Spleen (tissue), 11 donors: ENCODE results near the gene MALT1. TPM values are rescaled to one million over a fixed set of nuclear protein-coding genes. Genes with fewer than 3 reads are reported as not detected.

Experiments
- DNase-seq: peaks from one replicate; pipeline ENCODE4 v3.0.0-alpha.2; 2020
- H3K27ac ChIP-seq, 8 donors: fragments of 200-600 bp; sonication (generic) in 7 of 8; 1 replicate in 4 of 8; 2 replicates in 4 of 8; pipeline versions ENCODE4 v1.5.0 to v1.8.0; 2016 to 2021; ENCODE audit warnings: inconsistent platforms in 4 of 8, mild to moderate bottlenecking in 4 of 8, moderate library complexity in 1 of 8
- H3K27me3 ChIP-seq, 7 donors: fragments of 200-600 bp; sonication (generic) in 6 of 7; replicated peaks in 1 of 7; 1 replicate in 4 of 7; 2 replicates in 3 of 7; pipeline versions ENCODE4 v1.5.0 to v1.8.0; 2016 to 2021; ENCODE audit warnings: inconsistent platforms in 3 of 7, mild to moderate bottlenecking in 1 of 7
- H3K36me3 ChIP-seq, 6 donors: fragments of 200-600 bp; sonication (generic) in 5 of 6; 1 replicate in 4 of 6; 2 replicates in 2 of 6; pipeline versions ENCODE4 v1.5.0 to v1.8.0; 2016 to 2021; ENCODE audit warnings: inconsistent platforms in 2 of 6
- H3K4me1 ChIP-seq, 6 donors: fragments of 200-600 bp; sonication (generic) in 5 of 6; 1 replicate in 3 of 6; 2 replicates in 3 of 6; pipeline versions ENCODE4 v1.5.0 to v1.8.0; 2016 to 2021; ENCODE audit warnings: inconsistent platforms in 3 of 6
- H3K4me3 ChIP-seq, 8 donors: fragments of 200-600 bp; sonication (generic) in 7 of 8; 1 replicate in 4 of 8; 2 replicates in 4 of 8; pipeline versions ENCODE4 v1.5.0 to v1.8.0; 2016 to 2021; ENCODE audit warnings: inconsistent platforms in 4 of 8, mild to moderate bottlenecking in 4 of 8, moderate library complexity in 2 of 8
- H3K9me3 ChIP-seq, 8 donors: fragments of 200-600 bp; sonication (generic) in 7 of 8; 1 replicate in 4 of 8; 2 replicates in 4 of 8; pipeline versions ENCODE4 v1.5.0 to v1.8.0; 2016 to 2021; ENCODE audit warnings: inconsistent platforms in 4 of 8
- CTCF ChIP-seq, 11 experiments: fragments of 200-600 bp in 7 of 11; fragments of 450-650 bp in 4 of 11; sonication (generic) in 4 of 11; IDR thresholded peaks in 8 of 11; conservative IDR thresholded peaks in 3 of 11; 1 replicate in 7 of 11; 2 replicates in 4 of 11; pipeline versions ENCODE4 v1.4.0 to v1.8.0; 2016 to 2021; ENCODE audit warnings: antibody characterized with exemption in 11 of 11, inconsistent platforms in 4 of 11, mild to moderate bottlenecking in 1 of 11
- POLR2A ChIP-seq, 3 donors: fragments of 450-650 bp; IDR thresholded peaks; one replicate each; pipeline ENCODE4 v1.5.1; 2017; ENCODE audit warnings: antibody characterized with exemption in 3 of 3, mild to moderate bottlenecking in 1 of 3
- POLR2AphosphoS5 ChIP-seq, 3 donors: sonication (generic); formaldehyde crosslinking; IDR thresholded peaks; one replicate each; pipeline ENCODE4 v1.5.1; 2017; ENCODE audit warnings: antibody characterized with exemption in 3 of 3
- WGBS, 5 donors: extraction: QIAGEN DNeasy Blood & Tissue Kit in 3 of 5; methylation state at CpG; one replicate each; pipeline versions ENCODE4 v1.1.5 to v1.1.7; 2013 to 2018; 5-methylcytosine and 5-hydroxymethylcytosine counted together
- intact Hi-C: fragments of 100-400 bp; cut with DNase I; formaldehyde crosslinking; loops from one replicate; pipeline ENCODE4 v1.15.0; 2023; ENCODE audit warnings: low total_unique reads
- polyA plus RNA-seq, 3 donors: library from polyadenylated mRNA; stranded (reverse); fragments of 200-250 nt; gene quantifications; one replicate each; pipeline ENCODE4 v1.2.1, GENCODE V29; 2013
- total RNA-seq, 7 donors: library from RNA; depleted of rRNA in 3 of 7; stranded (reverse); fragments of >200 nt in 3 of 7; fragmentation: NEBNext Ultra II Directional in 4 of 7; extraction: Animal tissue kit (Norgen Biotek cat#: 25700) in 4 of 7; gene quantifications; one replicate each; pipeline versions ENCODE4 v1.1.0 to v1.2.1, GENCODE V29; 2016 to 2021
- donor health status: healthy with polysubstance abuse.
- donor health status: DM: no; HTN: no; CAD: no; lungs with moderate emphysema.
- donor health status: DM: no; HTN: no; CAD: no.
- donor health status: Bipolar disorder and iron deficiency.
- donor health status: healthy.
- donor health status: DM: no; HTN: no; CAD: no.
- donor health status: DM: yes; HTN: yes; CAD: no.

The MALT1 gene
- total and polyA plus RNA-seq, 10 donors: 13.3 to 59.6 (median 50.1) TPM

- peaks cover 0 to 12% (median 0%) of the 10 kb centered on the region in 6 donors for H3K36me3 ChIP-seq
- H3K27ac ChIP-seq: no peak overlapping the region
- no peak overlapping the region for H3K4me3 ChIP-seq
- intact Hi-C loops: no loop called here
- peaks cover 15 to 89% (median 37%) of the 10 kb centered on the region in 6 donors for H3K4me1 ChIP-seq
- no peaks in the 10 kb centered on the region for H3K27me3 ChIP-seq
- H3K9me3 ChIP-seq: no peaks in the 10 kb centered on the region
- DNase-seq: no peak
- TF ChIP-seq POLR2A (IDR thresholded peaks at IDR 0.05) (no peak), CTCF (IDR thresholded peaks at IDR 0.05 in 8 of 11, conservative IDR thresholded peaks at IDR 0.05 in 3 of 11) (no peak), POLR2AphosphoS5 (IDR thresholded peaks at IDR 0.05) (no peak)
- WGBS, 5 donors: 88 to 96% (median 94%) methylated on average over 1 of the region's 1 CpG
Observed at GRCh38 chr18:58676270-58676669, 5.0 kb downstream of the MALT1 start.

- intact Hi-C loops: no loop called here
- no peaks in the 10 kb centered on the region for H3K27me3 ChIP-seq
- H3K4me3 ChIP-seq: no peak overlapping the region
- TF ChIP-seq CTCF (IDR thresholded peaks at IDR 0.05 in 8 of 11, conservative IDR thresholded peaks at IDR 0.05 in 3 of 11): no peak
- peak in 1 of 3 donors; percentile 75 for TF ChIP-seq POLR2AphosphoS5 (IDR thresholded peaks at IDR 0.05)
- peaks cover 0 to 67% (median 15%) of the 10 kb centered on the region in 6 donors for H3K36me3 ChIP-seq
- H3K27ac ChIP-seq: peak overlapping the region in 5 of 8 donors; percentile 4 to 56 (median 22)
- H3K9me3 ChIP-seq: no peaks in the 10 kb centered on the region
- no peak for DNase-seq
- 70 to 82% (median 76%) methylated on average over 5 of the region's 5 CpGs for WGBS, 5 donors
- peaks cover 0 to 73% (median 15%) of the 10 kb centered on the region in 6 donors for H3K4me1 ChIP-seq
Observed at GRCh38 chr18:58682429-58683069, 11.3 kb downstream of the MALT1 start.

DNA sequence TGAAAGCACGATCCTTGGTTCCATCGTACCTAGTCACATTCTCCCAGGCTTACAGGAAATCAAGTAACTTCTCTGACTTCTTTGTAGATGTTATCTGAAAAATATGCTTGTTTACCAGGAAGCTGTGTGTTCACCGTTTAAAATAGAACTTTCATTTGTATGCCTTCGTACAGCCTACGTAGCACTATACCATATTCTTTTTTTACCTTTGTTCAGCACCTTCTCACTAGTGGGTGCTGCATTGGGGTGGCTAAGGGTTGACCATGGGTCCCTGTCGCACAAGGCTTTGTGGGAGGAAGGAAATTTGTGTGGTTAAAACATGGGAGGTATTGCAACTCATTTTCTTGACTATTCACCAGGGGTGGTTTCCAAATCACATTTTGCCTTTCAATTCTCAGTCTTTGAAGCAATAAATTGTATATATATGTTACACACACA, 16.6 kb downstream of the MALT1 start:
- H3K27me3 ChIP-seq: no peaks in the 10 kb centered on the region
- no peak for DNase-seq
- peak overlapping the region in 1 of 8 donors; percentile 18 for H3K4me3 ChIP-seq
- H3K9me3 ChIP-seq: no peaks in the 10 kb centered on the region
- TF ChIP-seq POLR2A (IDR thresholded peaks at IDR 0.05): no peak
- TF ChIP-seq CTCF (IDR thresholded peaks at IDR 0.05 in 8 of 11, conservative IDR thresholded peaks at IDR 0.05 in 3 of 11): no peak
- peak in 1 of 3 donors; percentile 61 for TF ChIP-seq POLR2AphosphoS5 (IDR thresholded peaks at IDR 0.05)
- H3K27ac ChIP-seq: peak overlapping the region in 7 of 8 donors; percentile 22 to 71 (median 44)
- intact Hi-C loops: no loop called here
- peaks cover 0 to 68% (median 10%) of the 10 kb centered on the region in 6 donors for H3K4me1 ChIP-seq
- H3K36me3 ChIP-seq: peaks cover 0 to 77% (median 13%) of the 10 kb centered on the region in 6 donors
- 21 to 38% (median 33%) methylated on average over 6 of the region's 6 CpGs for WGBS, 5 donors

DNA sequence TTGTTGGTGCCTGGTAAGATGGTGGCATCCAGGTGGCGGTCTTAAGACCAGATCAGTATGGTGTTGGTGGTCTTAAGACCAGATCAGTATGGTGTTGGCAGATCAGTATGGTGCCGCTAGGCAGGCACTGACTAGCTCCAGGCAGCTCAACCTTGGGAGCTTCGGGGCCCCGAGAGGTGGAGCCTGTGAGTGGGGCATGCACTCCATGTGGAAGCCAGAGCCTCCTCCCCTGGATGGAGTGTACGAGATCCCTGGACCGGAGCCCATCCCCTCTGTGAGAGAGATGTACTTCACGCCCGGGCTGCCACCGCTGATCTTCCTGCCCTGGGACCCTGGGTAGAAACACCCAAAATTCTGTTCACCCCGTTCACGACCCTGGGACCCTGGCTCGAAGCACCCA, 19.0 kb downstream of the MALT1 start:
- no peaks in the 10 kb centered on the region for H3K27me3 ChIP-seq
- H3K27ac ChIP-seq: no peak overlapping the region
- H3K9me3 ChIP-seq: no peaks in the 10 kb centered on the region
- no peak for DNase-seq
- WGBS, 5 donors: 96 to 98% (median 97%) methylated on average over 6 to 12 of the region's 12 CpGs
- peaks cover 0 to 83% (median 8%) of the 10 kb centered on the region in 6 donors for H3K4me1 ChIP-seq
- TF ChIP-seq POLR2AphosphoS5 (IDR thresholded peaks at IDR 0.05) (no peak), CTCF (IDR thresholded peaks at IDR 0.05 in 8 of 11, conservative IDR thresholded peaks at IDR 0.05 in 3 of 11) (no peak), POLR2A (IDR thresholded peaks at IDR 0.05) (no peak)
- intact Hi-C loops: no loop called here
- no peak overlapping the region for H3K4me3 ChIP-seq
- H3K36me3 ChIP-seq: peaks cover 0 to 56% (median 11%) of the 10 kb centered on the region in 6 donors
